COLO668 (cell line): ENCODE data around the gene LRPAP1.
A peak's percentile ranks its signal among the peaks of the same experiment; 100 is the strongest.

Experiments used
- DNase-seq: peaks from one replicate; lab custom pipeline; 2025; ENCODE audit not compliant: unreplicated experiment; lab: John Stamatoyannopoulos, UW

The LRPAP1 gene

GRCh38 chr4:3501825-3502425 is 30.3 kb downstream of the LRPAP1 start:
- DNase-seq: no peak

- no peak for DNase-seq
Observed at GRCh38 chr4:3501126-3501824, 30.9 kb downstream of the LRPAP1 start.

GRCh38 chr4:3500634-3501101 is 31.6 kb downstream of the LRPAP1 start:
- DNase-seq: no peak

GRCh38 chr4:3500111-3500510 is 32.1 kb downstream of the LRPAP1 start:
- DNase-seq: no peak

GRCh38 chr4:3499710-3500109 is 32.5 kb downstream of the LRPAP1 start:
- DNase-seq: no peak

- DNase-seq: peak; percentile 69
Observed at GRCh38 chr4:3498901-3499510, 33.2 kb downstream of the LRPAP1 start.

- DNase-seq: no peak
Observed at GRCh38 chr4:3498407-3498806, 33.8 kb downstream of the LRPAP1 start.

- no peak for DNase-seq
Observed at GRCh38 chr4:3497523-3498389, 34.5 kb downstream of the LRPAP1 start.

- no peak for DNase-seq
Observed at GRCh38 chr4:3497095-3497494, 35.1 kb downstream of the LRPAP1 start.

GRCh38 chr4:3496021-3496420 is 36.2 kb downstream of the LRPAP1 start:
- DNase-seq: no peak

- DNase-seq: no peak
Observed at GRCh38 chr4:3495204-3495975, 36.8 kb downstream of the LRPAP1 start.

GRCh38 chr4:3494462-3494871 is 37.8 kb downstream of the LRPAP1 start:
- no peak for DNase-seq

GRCh38 chr4:3493720-3494461 is 38.3 kb downstream of the LRPAP1 start:
- DNase-seq: no peak

GRCh38 chr4:3492741-3493719 is 39.2 kb downstream of the LRPAP1 start:
- no peak for DNase-seq

GRCh38 chr4:3491681-3492405 is 40.4 kb downstream of the LRPAP1 start:
- DNase-seq: no peak

- DNase-seq: peak; percentile 11
Observed at GRCh38 chr4:3489451-3489962, 42.7 kb downstream of the LRPAP1 start.

GRCh38 chr4:3488820-3489219 is 43.4 kb downstream of the LRPAP1 start:
- DNase-seq: no peak

GRCh38 chr4:3487861-3488260 is 44.4 kb downstream of the LRPAP1 start:
- DNase-seq: no peak
